GM19463 (cell line): ENCODE measurements around the gene NOM1.
"Not testable (repeated sequence)": the region's sequence is repeated elsewhere in the genome, so short reads cannot be mapped to it uniquely, and the experiment has no call there.

Experiments used
- ATAC-seq: cut with Tn5 transposase; IDR thresholded peaks from one replicate; pipeline ENCODE4 v1.9.1; 2021; ENCODE audit warnings: mild to moderate bottlenecking, moderate library complexity; ENCODE audit not compliant: unreplicated experiment

The NOM1 gene

GRCh38 chr7:156949541-156950380, at the start of gene NOM1:
NOM1 (plus strand) TSS chr7:156949712; CDS start chr7:156949738, 26 bp downstream.
- peak; percentile 96 for ATAC-seq

GRCh38 chr7:156900093-156900492, 49.4 kb upstream of the NOM1 start:
- ATAC-seq, result not testable (repeated sequence)

GRCh38 chr7:156903232-156903909, 46.1 kb upstream of the NOM1 start:
- no peak for ATAC-seq

- ATAC-seq, result no peak
These were observed 43.3 kb upstream of the NOM1 start for GRCh38 chr7:156906200-156906649.

- ATAC-seq, result no peak
These were observed 41.9 kb upstream of the NOM1 start for GRCh38 chr7:156907656-156908055.

GRCh38 chr7:156909574-156910252, 39.8 kb upstream of the NOM1 start:
- ATAC-seq, result not testable (repeated sequence)

- ATAC-seq, result peak; percentile 41
These were observed 30.9 kb upstream of the NOM1 start for GRCh38 chr7:156918635-156919034.

- peak; percentile 46 for ATAC-seq
These were observed 30.3 kb upstream of the NOM1 start for GRCh38 chr7:156919132-156919713.

- no peak for ATAC-seq
These were observed 29.4 kb upstream of the NOM1 start for GRCh38 chr7:156920076-156920475.

- ATAC-seq, result not testable (repeated sequence)
These were observed 28.8 kb upstream of the NOM1 start for GRCh38 chr7:156920487-156921373.

- not testable (repeated sequence) for ATAC-seq
These were observed 27.2 kb upstream of the NOM1 start for GRCh38 chr7:156922304-156922703.

GRCh38 chr7:156925821-156926220, 23.7 kb upstream of the NOM1 start:
- ATAC-seq, result not testable (repeated sequence)

GRCh38 chr7:156927571-156928405, 21.7 kb upstream of the NOM1 start:
- no peak for ATAC-seq

GRCh38 chr7:156928406-156928747, 21.1 kb upstream of the NOM1 start:
- no peak for ATAC-seq

- no peak for ATAC-seq
These were observed 19.5 kb upstream of the NOM1 start for GRCh38 chr7:156929789-156930539.

GRCh38 chr7:156932006-156932405, 17.5 kb upstream of the NOM1 start:
- no peak for ATAC-seq

- ATAC-seq, result no peak
These were observed 14.3 kb upstream of the NOM1 start for GRCh38 chr7:156935250-156935649.

GRCh38 chr7:156936766-156937165, 12.7 kb upstream of the NOM1 start:
- not testable (repeated sequence) for ATAC-seq
